Sigmoid colon (tissue), 4 donors: ENCODE results near the gene DCAF16.

Source experiments
- CTCF ChIP-seq, 4 experiments: fragments of 450-650 bp in 3 of 4; fragments of 200-600 bp in 1 of 4; IDR thresholded peaks; one replicate each; pipeline ENCODE4 v1.5.1; 2016 to 2019; ENCODE audit warnings: antibody characterized with exemption in 4 of 4, mild to moderate bottlenecking in 3 of 4, moderate library complexity in 2 of 4
- EP300 ChIP-seq, 4 donors: sonication (generic); formaldehyde crosslinking; IDR thresholded peaks; one replicate each; pipeline ENCODE4 v1.6.1; 2017; ENCODE audit warnings: antibody characterized with exemption in 4 of 4
- POLR2AphosphoS5 ChIP-seq, 4 donors: sonication (generic); formaldehyde crosslinking; IDR thresholded peaks; one replicate each; pipeline ENCODE4 v1.6.1; 2017; ENCODE audit warnings: antibody characterized with exemption in 4 of 4

DNA sequence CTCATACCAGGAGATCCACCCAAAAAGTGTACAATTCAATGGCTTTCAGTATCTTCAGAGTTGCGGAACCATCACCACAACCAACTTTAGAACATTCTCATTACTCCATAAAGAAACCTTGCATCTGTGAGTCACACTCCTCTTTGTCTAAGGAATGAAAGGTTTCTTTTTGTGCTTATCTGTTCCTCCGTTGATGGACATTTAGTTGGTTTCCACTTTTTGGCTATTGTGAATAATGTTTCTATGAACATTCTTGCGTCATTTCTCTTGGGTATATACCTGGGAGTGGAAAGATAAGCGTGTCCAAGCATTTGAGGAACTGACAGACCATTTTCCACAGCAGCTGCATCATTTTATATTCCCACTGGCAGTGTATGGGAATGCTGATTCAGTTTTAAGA, 39.7 kb downstream of the DCAF16 start:
- TF ChIP-seq CTCF (IDR thresholded peaks at IDR 0.05) (no peak), EP300 (IDR thresholded peaks at IDR 0.05) (no peak), POLR2AphosphoS5 (IDR thresholded peaks at IDR 0.05) (no peak)
